ENCODE results near the gene ATXN7.

The ATXN7 gene, protein sequence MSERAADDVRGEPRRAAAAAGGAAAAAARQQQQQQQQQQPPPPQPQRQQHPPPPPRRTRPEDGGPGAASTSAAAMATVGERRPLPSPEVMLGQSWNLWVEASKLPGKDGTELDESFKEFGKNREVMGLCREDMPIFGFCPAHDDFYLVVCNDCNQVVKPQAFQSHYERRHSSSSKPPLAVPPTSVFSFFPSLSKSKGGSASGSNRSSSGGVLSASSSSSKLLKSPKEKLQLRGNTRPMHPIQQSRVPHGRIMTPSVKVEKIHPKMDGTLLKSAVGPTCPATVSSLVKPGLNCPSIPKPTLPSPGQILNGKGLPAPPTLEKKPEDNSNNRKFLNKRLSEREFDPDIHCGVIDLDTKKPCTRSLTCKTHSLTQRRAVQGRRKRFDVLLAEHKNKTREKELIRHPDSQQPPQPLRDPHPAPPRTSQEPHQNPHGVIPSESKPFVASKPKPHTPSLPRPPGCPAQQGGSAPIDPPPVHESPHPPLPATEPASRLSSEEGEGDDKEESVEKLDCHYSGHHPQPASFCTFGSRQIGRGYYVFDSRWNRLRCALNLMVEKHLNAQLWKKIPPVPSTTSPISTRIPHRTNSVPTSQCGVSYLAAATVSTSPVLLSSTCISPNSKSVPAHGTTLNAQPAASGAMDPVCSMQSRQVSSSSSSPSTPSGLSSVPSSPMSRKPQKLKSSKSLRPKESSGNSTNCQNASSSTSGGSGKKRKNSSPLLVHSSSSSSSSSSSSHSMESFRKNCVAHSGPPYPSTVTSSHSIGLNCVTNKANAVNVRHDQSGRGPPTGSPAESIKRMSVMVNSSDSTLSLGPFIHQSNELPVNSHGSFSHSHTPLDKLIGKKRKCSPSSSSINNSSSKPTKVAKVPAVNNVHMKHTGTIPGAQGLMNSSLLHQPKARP

DNA sequence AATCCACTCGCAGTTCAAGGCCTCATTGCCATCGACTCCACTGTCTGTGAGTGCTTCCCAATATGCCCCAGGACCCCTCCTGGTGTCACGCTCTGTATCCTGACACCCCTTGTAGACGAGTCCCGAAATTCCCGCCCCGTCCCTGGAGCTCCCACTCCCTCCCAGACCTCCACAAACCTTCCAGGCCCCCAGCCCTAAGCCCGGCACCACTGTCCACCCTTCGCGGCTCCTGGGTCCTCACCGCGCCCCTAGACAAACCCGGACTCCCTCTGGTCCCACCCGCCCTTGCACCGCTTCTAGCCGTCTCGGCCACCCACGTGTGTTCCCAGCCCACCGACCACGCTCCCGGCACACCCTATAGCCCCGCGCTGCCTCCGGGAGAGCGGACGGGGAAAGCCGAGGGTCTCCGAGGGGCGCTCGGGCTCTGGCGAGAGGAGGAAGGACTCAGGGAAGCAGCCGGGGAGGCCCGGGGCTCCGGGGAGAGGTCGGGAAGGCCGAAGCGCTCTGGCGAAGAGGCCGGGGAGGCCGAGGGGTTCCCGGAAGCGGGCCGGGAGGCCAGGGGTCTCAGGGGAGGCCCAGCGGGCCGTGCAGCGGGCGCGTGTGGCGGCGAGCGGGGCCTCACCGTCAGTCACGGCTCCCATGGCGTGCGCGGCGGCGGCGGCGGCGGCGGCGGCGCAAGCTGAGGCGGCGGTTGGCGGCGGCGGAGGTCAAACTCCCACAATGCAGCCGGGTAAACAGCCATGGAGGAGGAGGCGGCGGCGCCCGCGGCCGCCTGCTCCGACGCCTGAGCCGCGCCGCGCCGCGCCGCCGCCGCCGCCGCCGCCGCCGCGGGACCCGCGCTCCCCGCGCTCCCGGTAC, at the start of gene ATXN7, which contains the start of gene THOC7:
Gene ATXN7, plus strand, starts transcription at position 718 of the 858 bp plus-strand sequence. CDS start 48,732 bp downstream, outside the sequence.
Gene THOC7, minus strand, starts transcription at position 656 of the 858 bp plus-strand sequence. Its CDS starts 15 bp downstream, at position 641.
- DNase-seq, result peak; percentile 59

DNA sequence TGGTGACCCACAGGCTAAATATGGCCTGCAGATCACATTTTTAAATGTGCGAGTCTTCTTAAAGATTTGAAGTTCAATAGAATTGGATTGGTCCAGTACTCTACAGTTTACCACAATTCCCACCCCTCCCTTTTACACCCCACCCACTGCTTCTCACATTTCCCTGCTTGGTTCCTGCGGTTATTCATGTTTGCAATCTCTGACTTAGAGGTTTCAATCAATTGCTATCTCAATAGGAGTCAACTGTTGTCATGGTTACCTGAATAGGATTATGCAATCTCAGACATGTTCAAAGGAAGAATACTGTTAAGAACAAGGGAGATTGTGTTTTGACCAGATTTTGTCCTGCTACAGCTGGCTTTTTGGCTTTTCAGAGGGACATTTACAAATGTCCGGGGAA, 49.4 kb upstream of the ATXN7 start:
- DNase-seq, result no peak

DNA sequence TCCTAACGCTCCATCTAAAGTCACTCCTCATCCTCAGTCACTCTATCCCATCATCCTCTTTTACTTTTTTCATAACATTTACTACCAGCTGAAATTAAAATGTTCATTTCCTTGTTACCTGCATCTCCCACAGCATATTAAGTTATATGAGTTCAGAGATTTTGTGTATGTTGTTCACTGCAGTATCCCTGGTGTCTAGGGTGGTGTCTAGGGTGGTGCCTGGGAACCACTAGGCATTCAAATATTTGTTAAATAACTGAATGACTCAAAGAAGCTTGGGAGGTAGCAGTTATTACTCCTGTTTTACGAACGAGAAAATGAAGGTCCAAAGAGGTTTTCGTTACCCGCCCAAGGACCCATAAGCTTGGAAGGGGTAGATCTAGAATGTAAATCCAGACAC, 46.4 kb upstream of the ATXN7 start:
- DNase-seq, result no peak

DNA sequence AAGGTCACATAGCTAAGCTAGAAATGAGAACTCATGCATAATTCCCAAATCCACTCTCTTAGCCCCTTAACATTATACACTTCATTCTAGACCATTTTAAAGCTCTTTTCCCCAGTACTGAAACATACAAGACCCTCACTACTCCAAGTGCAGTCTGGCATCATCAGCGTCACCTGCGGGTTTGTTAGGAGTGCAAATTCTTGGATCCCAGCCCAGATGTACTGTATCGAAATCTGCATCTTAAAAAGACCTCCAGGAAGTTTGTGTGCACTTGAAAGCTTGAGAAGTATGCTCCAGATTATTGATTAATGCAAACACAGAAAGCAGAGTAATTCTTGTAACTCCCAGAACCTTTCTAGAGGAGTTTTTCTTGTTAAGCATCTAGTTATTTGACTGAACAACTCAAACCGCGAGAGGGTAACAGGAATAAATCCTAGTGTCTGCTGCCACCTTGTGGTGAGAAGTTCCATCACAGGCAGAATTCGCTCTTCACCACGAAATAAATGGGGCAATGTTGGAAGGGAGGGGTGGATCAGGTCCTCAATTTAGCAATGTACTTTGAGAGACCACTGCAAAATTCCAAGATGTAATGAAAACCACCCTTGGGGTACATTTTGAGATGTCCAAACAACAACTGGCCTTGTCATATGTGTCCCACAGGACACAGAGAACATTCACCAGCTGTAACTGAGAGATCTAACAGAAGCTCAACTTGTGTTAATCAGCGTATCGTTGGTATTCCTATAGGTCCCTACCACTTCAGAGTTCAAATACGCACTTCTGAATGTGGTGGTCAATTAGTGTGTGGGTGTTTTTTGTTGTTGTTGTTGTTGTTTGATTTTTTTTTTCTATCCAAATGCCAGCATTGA, 45.2 kb upstream of the ATXN7 start:
- DNase-seq, result peak; percentile 41

GRCh38 chr3:63819151-63819398, 44.6 kb upstream of the ATXN7 start, which contains the start of gene C3orf49:
Gene C3orf49, plus strand, starts transcription at chr3:63819299. Its CDS starts 173 bp downstream, at chr3:63819472.
- no peak for DNase-seq

GRCh38 chr3:63824309-63824708, 39.4 kb upstream of the ATXN7 start:
- no peak for DNase-seq

DNA sequence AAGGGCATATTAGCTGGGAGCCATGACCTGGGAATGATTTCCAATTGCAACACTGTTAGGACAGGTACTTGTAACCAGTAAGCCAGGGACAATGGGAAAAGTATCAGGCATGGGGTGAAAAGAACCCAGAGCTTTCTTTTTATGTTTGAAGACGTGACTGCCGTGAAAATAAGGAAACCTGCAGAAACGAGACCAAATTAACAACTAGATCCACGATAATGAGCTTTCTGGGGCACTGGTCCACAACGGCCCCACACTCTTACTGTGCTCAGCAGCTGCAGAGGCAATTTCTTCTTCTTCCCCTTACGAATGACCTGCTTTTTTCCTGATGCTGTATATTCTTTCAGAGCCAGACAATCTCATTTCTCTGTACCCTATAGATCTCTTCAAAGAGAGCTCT, 33.1 kb upstream of the ATXN7 start:
- DNase-seq, result no peak

GRCh38 chr3:63832395-63832794, 31.3 kb upstream of the ATXN7 start:
- no peak for DNase-seq

DNA sequence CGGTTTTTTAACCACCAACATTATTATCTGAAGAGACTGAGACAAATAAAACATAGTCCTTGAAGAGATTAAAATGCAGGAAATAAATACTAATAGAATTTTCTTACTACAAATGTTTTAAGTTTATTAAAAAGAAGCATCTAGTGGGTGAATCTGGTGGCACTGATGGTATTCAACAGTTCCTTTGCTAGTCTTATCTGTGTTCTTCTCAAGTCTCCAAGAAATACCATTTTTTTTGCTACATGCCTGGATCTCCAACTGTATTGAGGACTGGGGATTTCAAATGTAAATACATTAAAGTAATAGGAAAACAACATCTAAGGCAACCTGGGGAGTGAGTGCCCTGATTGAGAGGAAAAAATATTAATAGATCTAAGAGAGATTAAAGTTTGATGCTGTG, 22.0 kb upstream of the ATXN7 start:
- DNase-seq, result no peak

DNA sequence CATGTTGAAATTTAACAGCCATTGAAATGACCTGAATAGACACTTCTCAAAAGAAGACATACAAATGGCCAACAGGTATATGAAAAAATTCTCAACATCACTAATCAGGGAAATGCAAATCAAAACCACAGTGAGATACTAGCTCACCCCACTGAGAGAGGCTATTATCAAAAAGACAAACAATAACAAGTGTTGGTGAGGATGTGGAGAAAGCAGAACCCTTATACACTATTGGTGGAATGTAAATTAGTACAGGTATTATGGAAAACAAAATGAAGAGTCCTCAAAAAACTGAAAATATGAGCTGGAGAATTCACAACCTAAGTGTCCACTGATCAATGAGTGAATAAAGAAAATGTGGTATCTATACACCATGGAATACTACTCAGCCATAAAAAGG, 21.5 kb upstream of the ATXN7 start:
- DNase-seq, result no peak

- no peak for DNase-seq
Measured at GRCh38 chr3:63845215-63845614, 18.5 kb upstream of the ATXN7 start.

- DNase-seq, result no peak
Measured at GRCh38 chr3:63847718-63848450, 15.8 kb upstream of the ATXN7 start.

- DNase-seq, result no peak
Measured at GRCh38 chr3:63849175-63849574, 14.5 kb upstream of the ATXN7 start.

- DNase-seq, result no peak
Measured at GRCh38 chr3:63851287-63851686, 12.4 kb upstream of the ATXN7 start.

GRCh38 chr3:63853106-63853505, 10.6 kb upstream of the ATXN7 start:
- DNase-seq, result no peak

DNA sequence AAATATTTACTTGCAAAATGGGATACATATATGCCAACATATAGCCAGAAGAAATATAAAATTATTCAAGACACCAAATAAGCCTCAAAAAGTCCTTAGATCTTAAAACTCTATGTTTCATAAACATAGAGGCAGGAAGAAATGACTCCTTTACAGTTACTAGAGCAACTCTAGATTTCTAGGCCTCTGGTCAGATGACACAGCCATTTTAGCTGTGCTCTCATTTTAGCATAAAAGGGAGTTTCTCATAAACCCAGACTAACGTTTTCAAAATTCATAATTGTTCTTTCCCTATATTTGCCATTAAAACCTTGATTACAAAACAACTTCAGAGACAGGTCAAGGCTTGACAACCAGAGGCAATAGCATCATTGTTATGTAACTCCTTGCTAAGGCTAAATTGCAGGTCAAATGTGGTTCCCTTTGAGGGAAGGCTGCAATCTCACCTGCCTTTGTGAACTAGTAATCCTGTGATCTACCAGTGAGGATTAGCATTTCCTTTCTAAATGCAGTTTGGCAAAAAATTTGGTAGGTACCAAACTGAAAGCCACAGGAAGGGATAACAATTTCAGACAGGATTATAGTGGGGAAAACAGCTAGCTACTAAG, 8.2 kb upstream of the ATXN7 start:
- DNase-seq, result no peak

DNA sequence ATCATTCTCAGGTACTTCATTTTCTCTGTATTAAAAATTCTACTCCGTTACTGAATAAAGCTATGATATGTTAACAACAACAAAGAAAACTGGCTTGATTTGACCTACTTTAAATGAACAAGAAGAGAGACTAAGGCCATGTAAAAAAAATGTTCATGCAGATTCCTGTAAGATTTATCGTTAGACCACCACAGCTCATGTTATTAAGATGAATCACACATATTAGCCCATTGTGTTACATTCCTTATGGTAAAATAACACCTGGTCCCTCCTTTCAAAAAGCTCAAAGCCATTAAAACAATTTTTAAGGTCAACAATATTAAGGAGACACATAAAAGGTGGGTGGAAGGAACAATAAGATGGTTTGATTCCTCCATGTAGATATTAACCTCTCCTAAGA, 6.4 kb upstream of the ATXN7 start:
- DNase-seq, result no peak

DNA sequence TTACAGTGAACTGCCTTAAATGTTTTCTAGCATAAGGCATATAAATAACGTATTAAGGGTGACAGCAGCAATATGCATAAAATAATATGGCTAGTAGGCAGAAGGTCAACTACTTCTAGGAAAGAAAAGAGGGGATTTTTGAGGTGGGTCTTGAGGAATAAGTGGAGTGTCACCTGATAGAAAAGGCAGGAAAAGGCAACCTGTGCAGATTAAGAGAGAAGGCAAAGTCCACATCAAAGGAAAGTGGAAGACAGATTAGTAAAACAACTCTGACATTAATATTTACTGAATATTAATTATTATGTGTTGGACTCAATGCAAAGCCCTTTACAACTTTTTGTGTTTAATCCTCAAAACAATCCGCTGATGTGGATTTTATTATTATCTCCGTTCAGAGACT, 2.9 kb upstream of the ATXN7 start:
- DNase-seq, result no peak

DNA sequence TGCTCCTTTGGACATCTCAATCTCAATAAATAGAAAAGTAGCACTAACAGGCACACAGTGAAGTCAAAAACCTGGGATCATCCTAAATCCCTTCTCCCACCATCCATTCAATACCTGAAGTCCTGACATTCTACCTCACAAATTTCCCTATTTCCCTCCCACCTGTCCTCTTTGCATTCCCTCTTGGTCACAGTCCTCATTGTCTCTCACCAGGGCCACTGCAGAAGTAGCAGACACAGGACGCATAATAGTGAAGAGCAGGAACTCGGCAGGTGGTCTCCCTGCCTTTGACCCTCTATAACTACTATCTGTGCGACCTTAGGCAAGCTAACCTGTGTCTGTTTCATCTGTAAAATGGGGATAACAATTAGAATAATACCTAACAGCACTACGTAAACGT, 2.4 kb upstream of the ATXN7 start:
- DNase-seq, result no peak

- DNase-seq, result no peak
Measured at GRCh38 chr3:63862804-63863149, 890 bp upstream of the ATXN7 start.

Measured in T1000 (cell line).